ENCODE measurements around the gene PHKB.
A peak's percentile ranks its signal among the peaks of the same experiment; 100 is the strongest.
"Not testable (repeated sequence)": the region's sequence is repeated elsewhere in the genome, so short reads cannot be mapped to it uniquely, and the experiment has no call there.

The PHKB gene

DNA sequence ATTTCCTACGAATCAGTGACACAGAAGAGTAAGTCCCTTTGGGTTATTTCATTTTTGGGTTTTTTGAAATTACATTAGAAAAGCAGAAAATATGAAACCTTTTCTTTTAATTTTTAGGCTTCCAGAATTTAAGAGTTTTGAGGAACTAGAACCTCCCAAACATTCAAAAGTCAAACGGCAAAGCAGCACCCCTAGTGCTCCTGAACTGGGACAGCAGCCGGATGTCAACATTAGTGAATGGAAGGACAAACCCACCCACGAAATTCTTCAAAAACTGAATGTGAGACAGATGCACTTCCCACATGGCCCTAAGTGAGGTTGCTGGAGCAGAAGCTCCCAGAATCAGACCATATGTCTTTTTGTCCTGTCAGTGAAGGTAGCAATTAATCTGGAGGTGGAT, 199.4 kb downstream of the PHKB start:
- Mint-ChIP-seq H3K9me3 (no peaks in the 10 kb centered on the region), H3K4me1 (peaks cover 17% of the 10 kb centered on the region)
- TF ChIP-seq, protein P1, sequence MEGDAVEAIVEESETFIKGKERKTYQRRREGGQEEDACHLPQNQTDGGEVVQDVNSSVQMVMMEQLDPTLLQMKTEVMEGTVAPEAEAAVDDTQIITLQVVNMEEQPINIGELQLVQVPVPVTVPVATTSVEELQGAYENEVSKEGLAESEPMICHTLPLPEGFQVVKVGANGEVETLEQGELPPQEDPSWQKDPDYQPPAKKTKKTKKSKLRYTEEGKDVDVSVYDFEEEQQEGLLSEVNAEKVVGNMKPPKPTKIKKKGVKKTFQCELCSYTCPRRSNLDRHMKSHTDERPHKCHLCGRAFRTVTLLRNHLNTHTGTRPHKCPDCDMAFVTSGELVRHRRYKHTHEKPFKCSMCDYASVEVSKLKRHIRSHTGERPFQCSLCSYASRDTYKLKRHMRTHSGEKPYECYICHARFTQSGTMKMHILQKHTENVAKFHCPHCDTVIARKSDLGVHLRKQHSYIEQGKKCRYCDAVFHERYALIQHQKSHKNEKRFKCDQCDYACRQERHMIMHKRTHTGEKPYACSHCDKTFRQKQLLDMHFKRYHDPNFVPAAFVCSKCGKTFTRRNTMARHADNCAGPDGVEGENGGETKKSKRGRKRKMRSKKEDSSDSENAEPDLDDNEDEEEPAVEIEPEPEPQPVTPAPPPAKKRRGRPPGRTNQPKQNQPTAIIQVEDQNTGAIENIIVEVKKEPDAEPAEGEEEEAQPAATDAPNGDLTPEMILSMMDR (IDR thresholded peaks at IDR 0.05; ENCODE audit: unreplicated experiment in 3 of 3) = no peak

GRCh38 chr16:47664653-47665325, 203.7 kb downstream of the PHKB start:
- TF ChIP-seq, protein P1 (IDR thresholded peaks at IDR 0.05; ENCODE audit: unreplicated experiment in 3 of 3) = no peak
- peaks cover 15% of the 10 kb centered on the region for H3K36me3 Mint-ChIP-seq (ENCODE audit: low read depth)
- H3K4me1 Mint-ChIP-seq = peaks cover 25% of the 10 kb centered on the region

More for the DNA sequence above, 199.4 kb downstream of the PHKB start:
- Mint-ChIP-seq H3K36me3 (ENCODE audit: low read depth) (peaks cover 26% of the 10 kb centered on the region), H3K4me3 (no peak overlapping the region), H3K27ac (no peak overlapping the region), H3K27me3 (ENCODE audit: low read depth) (no peaks in the 10 kb centered on the region)

DNA sequence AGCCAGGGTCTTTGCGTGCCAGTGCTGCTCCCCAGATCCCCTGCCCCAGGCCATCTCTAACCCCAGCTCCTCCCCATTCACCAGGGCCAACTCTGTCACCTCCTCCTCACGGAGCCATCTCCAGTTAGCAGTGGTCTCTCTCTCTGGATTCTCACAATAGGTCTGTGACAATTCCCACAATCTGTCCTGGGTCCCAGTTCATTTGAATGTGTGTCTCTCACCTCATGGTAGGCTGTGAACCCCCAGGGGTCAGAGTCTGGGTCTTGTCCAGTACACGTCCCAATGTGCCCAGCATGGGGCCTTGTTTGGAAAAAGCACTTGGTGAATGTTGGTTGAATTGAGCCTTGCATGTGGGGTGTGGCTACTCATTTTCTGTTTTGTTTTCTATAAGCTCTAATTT, 205.3 kb downstream of the PHKB start:
- peaks cover 27% of the 10 kb centered on the region for H3K4me1 Mint-ChIP-seq
- TF ChIP-seq, protein P1 (IDR thresholded peaks at IDR 0.05; ENCODE audit: unreplicated experiment in 3 of 3) = no peak
- H3K9me3 Mint-ChIP-seq = no peaks in the 10 kb centered on the region
- H3K36me3 Mint-ChIP-seq (ENCODE audit: low read depth) = peaks cover 12% of the 10 kb centered on the region
- no peaks in the 10 kb centered on the region for H3K27me3 Mint-ChIP-seq (ENCODE audit: low read depth)
- H3K4me3 Mint-ChIP-seq = no peak overlapping the region
- peak overlapping the region in 1 of 3 experiments; percentile 86 for H3K27ac Mint-ChIP-seq

More at GRCh38 chr16:47664653-47665325, 203.7 kb downstream of the PHKB start:
- Mint-ChIP-seq H3K27ac (peak overlapping the region; percentile 68 to 86 (median 86)), H3K4me3 (peak overlapping the region in 2 of 3 experiments; percentile 3 to 10), H3K27me3 (ENCODE audit: low read depth) (no peaks in the 10 kb centered on the region), H3K9me3 (no peaks in the 10 kb centered on the region)

DNA sequence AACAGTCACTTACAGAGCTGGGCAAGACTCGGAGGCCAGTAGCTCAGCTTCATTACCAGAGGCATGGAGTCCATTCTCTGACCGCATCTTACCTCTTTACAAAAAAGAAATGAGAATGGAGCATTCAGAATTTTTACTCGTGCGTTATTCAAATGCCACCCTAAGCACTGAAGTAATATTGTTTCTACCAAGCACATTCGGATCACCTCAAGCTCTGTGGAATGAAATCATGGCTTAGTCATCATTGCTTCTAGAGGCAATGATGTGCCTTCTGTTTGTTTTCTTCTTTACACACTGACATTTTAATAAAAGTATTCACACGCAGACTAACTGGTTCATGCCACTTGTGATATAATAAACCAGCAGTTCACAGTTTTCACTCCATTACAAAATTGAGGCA, 206.8 kb downstream of the PHKB start:
- H3K4me1 Mint-ChIP-seq = peaks cover 29% of the 10 kb centered on the region
- TF ChIP-seq, protein P1 (IDR thresholded peaks at IDR 0.05; ENCODE audit: unreplicated experiment in 3 of 3) = no peak
- H3K36me3 Mint-ChIP-seq (ENCODE audit: low read depth) = peaks cover 5% of the 10 kb centered on the region
- H3K27ac Mint-ChIP-seq = no peak overlapping the region
- no peaks in the 10 kb centered on the region for H3K9me3 Mint-ChIP-seq
- no peak overlapping the region for H3K4me3 Mint-ChIP-seq
- H3K27me3 Mint-ChIP-seq (ENCODE audit: low read depth) = no peaks in the 10 kb centered on the region

- Mint-ChIP-seq H3K36me3 (ENCODE audit: low read depth) (peaks cover 25% of the 10 kb centered on the region), H3K27ac (no peak overlapping the region), H3K4me3 (no peak overlapping the region), H3K9me3 (peaks cover 3% of the 10 kb centered on the region), H3K4me1 (peaks cover 4% of the 10 kb centered on the region), H3K27me3 (ENCODE audit: low read depth) (no peaks in the 10 kb centered on the region)
- TF ChIP-seq, protein P1 (IDR thresholded peaks at IDR 0.05; ENCODE audit: unreplicated experiment in 3 of 3) = no peak
Observed at GRCh38 chr16:47672475-47672874, 211.3 kb downstream of the PHKB start.

- Mint-ChIP-seq H3K36me3 (ENCODE audit: low read depth) (peaks cover 50% of the 10 kb centered on the region), H3K4me3 (no peak overlapping the region), H3K4me1 (no peaks in the 10 kb centered on the region), H3K9me3 (peaks cover 15% of the 10 kb centered on the region), H3K27ac (no peak overlapping the region), H3K27me3 (ENCODE audit: low read depth) (no peaks in the 10 kb centered on the region)
- TF ChIP-seq, protein P1 (IDR thresholded peaks at IDR 0.05; ENCODE audit: unreplicated experiment in 3 of 3) = no peak
Observed at GRCh38 chr16:47676635-47677177, 215.6 kb downstream of the PHKB start.

- H3K27ac Mint-ChIP-seq; H3K4me1 Mint-ChIP-seq; H3K27me3 Mint-ChIP-seq (ENCODE audit: low read depth); H3K4me3 Mint-ChIP-seq: not testable (repeated sequence)
- peaks cover 26% of the 10 kb centered on the region for H3K9me3 Mint-ChIP-seq
- peaks cover 69% of the 10 kb centered on the region for H3K36me3 Mint-ChIP-seq (ENCODE audit: low read depth)
Observed at GRCh38 chr16:47681571-47681970, 220.4 kb downstream of the PHKB start.
